ENCODE results near the gene POMC.
"Not testable (repeated sequence)": the region's sequence is repeated elsewhere in the genome, so short reads cannot be mapped to it uniquely, and the experiment has no call there.

The POMC gene

DNA sequence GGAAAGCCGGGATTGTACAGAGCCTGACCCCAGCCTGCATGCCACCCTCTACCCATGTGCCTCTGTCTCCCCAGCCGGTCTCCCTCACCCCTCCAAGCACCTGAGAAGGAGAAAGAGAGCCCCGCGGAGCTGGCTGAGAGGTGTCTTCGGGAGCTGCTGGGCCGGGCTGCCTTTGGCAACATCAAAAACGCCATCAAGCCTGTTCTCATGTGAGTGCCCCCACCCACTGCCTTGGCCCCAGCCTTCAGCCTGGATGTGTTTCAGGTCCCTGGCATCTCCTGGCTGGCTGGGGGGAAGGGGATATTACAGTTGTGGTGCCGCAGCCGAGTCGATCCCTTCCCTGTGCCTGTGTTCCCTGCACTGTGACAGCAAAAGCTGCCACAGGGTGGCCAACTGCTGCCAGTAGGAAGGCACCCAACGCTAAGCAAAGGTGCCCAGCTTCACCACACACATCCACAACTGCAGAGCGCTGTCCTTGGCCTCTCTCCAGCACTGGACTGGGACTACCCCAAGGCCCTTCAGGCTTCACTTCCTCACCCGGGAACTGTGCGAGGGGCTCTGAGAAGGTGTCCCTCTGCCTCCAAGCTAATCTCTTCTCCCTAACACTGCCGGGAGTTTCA, 38.4 kb downstream of the POMC start:
- H3K4me1 Mint-ChIP-seq = peaks cover 8% of the 10 kb centered on the region
- peak overlapping the region; percentile 83 for H3K27ac Mint-ChIP-seq

DNA sequence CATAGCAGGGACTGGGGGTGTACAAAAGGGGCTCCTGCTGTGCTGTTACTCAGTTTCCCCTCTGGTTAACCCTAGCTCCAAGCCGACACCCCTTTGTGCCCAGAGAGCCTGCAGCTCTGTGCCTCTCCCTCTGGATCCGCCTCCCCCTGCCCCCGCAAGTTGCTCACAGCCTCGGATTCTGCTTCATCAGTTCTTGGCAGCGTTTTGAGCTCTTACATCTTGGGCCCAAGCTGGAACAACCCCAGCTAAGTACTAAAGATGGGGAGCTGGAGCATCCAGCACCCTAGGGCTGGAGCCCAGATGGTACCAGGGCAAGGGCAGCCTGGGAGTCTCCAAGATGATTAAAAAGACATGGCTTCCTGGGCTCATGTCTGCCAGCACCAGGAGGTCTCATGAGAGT, 40.7 kb downstream of the POMC start:
- Mint-ChIP-seq H3K9me3 (no peaks in the 10 kb centered on the region), H3K36me3 (no peaks in the 10 kb centered on the region), H3K4me3 (no peak overlapping the region), H3K4me1 (peaks cover 8% of the 10 kb centered on the region), H3K27ac (no peak overlapping the region), H3K27me3 (peaks cover 16% of the 10 kb centered on the region)

More for the DNA sequence above, 38.4 kb downstream of the POMC start:
- H3K4me3 Mint-ChIP-seq = peak overlapping the region; percentile 23
- no peaks in the 10 kb centered on the region for H3K36me3 Mint-ChIP-seq
- H3K27me3 Mint-ChIP-seq = peaks cover 27% of the 10 kb centered on the region
- no peaks in the 10 kb centered on the region for H3K9me3 Mint-ChIP-seq

DNA sequence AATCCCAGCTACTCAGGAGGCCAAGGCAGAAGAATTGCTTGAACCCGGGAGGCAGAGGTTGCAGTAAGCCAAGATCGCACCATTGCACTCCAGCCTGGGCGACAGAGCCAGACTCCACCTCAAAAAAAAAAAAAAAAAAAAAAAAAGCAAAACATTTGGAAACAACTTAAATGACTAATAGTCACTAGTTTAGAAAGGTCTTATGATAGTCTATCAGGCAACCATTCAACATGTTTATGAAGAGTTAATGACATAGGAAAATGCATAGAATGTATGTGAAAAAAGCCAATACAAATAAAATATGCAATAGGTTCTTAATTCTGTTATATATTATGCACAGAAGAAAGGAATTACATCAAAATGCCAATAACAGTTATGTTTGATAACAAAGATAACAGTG, 41.3 kb downstream of the POMC start:
- not testable (repeated sequence) for H3K36me3 Mint-ChIP-seq, H3K9me3 Mint-ChIP-seq, H3K4me3 Mint-ChIP-seq, H3K27ac Mint-ChIP-seq, H3K4me1 Mint-ChIP-seq
- H3K27me3 Mint-ChIP-seq = peaks cover 14% of the 10 kb centered on the region

DNA sequence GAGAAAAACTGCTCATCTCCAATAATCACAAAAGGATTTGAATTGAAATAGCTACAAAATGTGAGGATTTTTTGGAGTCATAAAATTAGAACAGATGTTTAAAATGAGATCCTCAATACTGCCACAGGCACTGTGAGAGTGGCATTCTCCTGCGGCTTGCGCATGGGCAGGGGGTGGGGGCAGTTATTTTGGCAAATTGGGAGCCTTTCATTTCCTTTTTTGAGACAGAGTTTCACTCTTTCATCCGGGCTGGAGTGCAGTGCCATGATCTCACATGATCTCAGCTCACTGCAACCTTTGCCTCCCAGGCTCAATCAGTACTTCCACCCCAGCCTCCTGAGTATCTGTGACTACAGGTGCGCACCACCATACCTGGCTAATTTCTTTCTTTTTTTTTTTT, 42.4 kb downstream of the POMC start:
- Mint-ChIP-seq H3K4me3 (no peak overlapping the region), H3K9me3 (no peaks in the 10 kb centered on the region), H3K4me1 (peaks cover 8% of the 10 kb centered on the region), H3K27me3 (peaks cover 10% of the 10 kb centered on the region), H3K36me3 (no peaks in the 10 kb centered on the region), H3K27ac (no peak overlapping the region)

DNA sequence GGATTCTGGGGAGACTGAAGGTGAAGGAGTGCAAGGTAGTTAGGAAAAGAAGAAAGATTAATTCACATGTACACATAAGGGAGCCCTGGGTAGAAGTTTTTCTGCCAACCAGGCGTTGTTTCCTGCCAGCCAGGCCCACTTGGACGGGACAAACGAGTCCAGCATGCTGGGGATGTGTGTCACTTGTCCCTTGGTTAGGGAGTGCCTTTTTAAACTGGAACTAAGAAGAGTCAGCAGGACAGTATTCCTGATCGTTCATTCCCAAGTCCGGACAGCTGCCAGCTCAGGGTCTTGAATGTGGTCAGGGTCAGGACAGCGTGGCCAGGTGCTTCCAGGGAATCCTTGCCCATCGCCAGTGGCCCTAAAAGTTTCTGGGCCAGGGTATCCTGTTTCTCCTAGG, 43.2 kb downstream of the POMC start:
- Mint-ChIP-seq H3K4me3 (no peak overlapping the region), H3K36me3 (no peaks in the 10 kb centered on the region), H3K4me1 (peaks cover 8% of the 10 kb centered on the region), H3K27me3 (peaks cover 3% of the 10 kb centered on the region), H3K9me3 (no peaks in the 10 kb centered on the region), H3K27ac (no peak overlapping the region)

DNA sequence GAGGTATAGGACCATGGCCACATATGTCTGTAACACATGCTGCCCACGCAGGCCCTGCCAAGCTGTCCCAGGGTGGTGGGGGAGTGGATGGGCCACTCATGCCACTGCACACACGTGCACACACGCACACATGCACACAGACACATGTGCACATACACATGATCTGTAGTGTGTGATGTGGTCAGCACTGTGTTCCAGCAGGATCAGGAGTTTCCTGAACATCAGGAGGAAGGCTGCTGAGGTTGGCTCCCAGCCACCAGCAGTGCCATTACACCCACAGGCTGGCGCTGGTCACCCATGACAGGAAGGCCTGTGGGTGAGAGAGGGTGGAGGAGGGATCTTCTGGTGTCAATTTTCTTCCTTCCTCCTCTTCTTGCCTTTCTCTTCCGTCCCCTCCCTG, 44.7 kb downstream of the POMC start:
- H3K4me1 Mint-ChIP-seq = no peaks in the 10 kb centered on the region
- H3K36me3 Mint-ChIP-seq = no peaks in the 10 kb centered on the region
- H3K27ac Mint-ChIP-seq = no peak overlapping the region
- H3K27me3 Mint-ChIP-seq = peaks cover 2% of the 10 kb centered on the region
- H3K9me3 Mint-ChIP-seq = no peaks in the 10 kb centered on the region
- H3K4me3 Mint-ChIP-seq = no peak overlapping the region

DNA sequence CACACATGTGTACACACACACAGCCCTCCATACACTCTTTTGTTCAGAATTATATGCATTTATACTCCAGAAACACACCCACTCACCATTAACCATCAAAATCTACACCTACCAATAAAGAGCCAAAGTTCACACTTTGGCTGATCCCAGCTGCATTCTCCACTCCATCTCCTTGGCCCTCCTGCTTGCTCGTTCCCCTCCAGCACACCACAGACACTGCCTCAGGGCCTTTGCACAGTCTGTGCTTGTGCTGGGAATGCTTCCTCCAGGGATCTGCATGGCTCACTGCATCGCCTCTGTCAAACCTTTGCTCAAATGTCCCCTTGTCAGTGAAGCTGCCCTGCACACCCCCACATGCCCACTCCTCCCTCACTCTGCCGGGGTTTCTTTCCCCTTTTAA, 46.0 kb downstream of the POMC start:
- Mint-ChIP-seq H3K36me3 (no peaks in the 10 kb centered on the region), H3K27me3 (peaks cover 2% of the 10 kb centered on the region), H3K4me3 (no peak overlapping the region), H3K9me3 (no peaks in the 10 kb centered on the region), H3K27ac (no peak overlapping the region), H3K4me1 (no peaks in the 10 kb centered on the region)

DNA sequence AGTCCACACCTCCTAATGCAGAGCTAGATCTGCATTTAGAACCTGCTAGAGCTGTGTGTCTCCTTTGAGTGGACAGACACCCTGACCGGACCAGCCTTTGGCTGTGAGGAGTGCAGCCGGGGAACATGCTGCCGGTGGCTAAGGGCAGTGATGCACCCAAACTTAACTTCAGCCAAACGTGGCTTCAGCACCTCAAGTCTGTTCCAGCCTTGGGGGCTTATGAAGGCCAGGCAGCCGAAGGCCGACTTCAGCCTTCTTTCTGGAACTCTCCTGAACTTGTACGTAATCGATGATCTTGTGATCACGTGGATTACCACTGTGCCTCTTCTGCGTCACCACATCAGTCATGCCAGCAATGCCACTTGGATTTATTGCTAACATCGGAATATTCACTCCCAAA, 49.1 kb downstream of the POMC start:
- Mint-ChIP-seq H3K4me1 (no peaks in the 10 kb centered on the region), H3K27me3 (peaks cover 2% of the 10 kb centered on the region), H3K27ac (no peak overlapping the region), H3K36me3 (no peaks in the 10 kb centered on the region), H3K4me3 (no peak overlapping the region), H3K9me3 (no peaks in the 10 kb centered on the region)

DNA sequence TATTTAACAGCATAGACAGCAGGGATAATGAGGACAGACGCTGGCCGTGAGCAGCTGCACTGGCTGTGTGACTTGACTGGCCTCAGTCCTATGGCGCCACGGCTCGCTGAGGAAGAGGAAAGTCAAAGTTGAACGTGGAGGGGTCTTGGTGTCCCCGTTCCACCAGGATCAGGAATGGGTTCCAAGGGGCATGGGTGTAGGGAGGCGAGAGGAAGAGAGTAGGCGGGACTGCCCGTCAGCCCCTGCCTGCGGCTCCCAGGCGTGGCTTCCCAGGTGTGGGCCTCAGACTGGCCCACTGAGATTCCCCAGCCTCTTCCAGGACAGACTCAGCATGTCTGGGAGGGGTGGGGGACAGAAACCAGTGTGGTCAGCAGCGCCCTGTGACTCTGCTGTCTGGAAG, 51.4 kb downstream of the POMC start:
- Mint-ChIP-seq H3K36me3 (no peaks in the 10 kb centered on the region), H3K27ac (no peak overlapping the region), H3K9me3 (no peaks in the 10 kb centered on the region), H3K4me3 (no peak overlapping the region), H3K27me3 (no peaks in the 10 kb centered on the region), H3K4me1 (no peaks in the 10 kb centered on the region)

DNA sequence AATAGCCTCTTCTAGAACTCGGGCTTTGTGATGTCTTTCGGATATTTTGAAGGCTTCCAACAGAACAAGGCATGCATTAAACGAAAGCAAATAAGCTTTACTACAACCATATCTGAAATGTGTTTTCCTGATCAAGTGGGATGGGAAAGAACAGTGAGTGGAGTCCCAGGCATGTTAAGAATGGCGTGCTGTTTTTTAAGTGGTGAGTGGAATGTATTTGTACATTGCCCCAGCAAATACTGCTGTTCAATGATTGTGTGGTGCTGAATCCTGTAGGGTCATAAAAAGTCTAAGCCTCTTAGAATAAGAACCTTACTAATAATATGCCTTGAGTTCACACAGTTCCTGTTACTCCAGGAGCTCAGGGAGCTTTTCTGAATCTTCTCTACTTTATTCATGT, 52.5 kb downstream of the POMC start:
- no peak overlapping the region for H3K4me3 Mint-ChIP-seq

DNA sequence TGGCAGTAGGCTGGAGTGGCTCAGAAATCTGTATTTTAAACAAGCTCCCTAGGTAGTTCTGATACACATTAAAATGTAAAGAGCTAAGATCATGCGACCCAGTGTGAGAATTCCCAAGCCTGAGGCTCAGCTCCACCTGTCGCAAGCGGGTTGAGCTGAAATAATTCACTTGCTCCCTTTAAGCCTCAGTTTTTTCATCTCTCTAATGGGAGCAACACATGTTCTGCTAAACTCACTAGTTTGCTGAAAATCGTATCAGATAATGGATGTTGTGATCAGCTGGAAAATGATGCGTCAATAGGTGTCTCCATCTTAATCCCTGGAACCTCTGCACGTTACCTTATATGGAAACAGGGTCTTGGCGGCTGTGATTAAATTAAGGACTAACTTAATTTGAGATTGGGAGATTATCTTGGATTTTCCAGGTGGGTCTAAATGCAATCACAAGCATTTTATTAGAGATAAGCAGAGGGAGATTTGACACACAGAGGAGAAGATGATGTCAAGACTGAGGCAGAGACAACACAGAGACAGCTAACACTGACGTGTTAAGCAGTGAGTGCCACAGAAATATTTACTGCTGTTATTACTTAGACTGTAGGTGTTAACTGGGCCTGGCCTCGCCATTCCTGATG, 53.0 kb downstream of the POMC start:
- Mint-ChIP-seq H3K9me3 (no peaks in the 10 kb centered on the region), H3K36me3 (no peaks in the 10 kb centered on the region), H3K27me3 (no peaks in the 10 kb centered on the region), H3K4me1 (no peaks in the 10 kb centered on the region), H3K27ac (no peak overlapping the region), H3K4me3 (no peak overlapping the region)

More for the DNA sequence above, 52.5 kb downstream of the POMC start:
- Mint-ChIP-seq H3K9me3 (no peaks in the 10 kb centered on the region), H3K36me3 (no peaks in the 10 kb centered on the region), H3K27me3 (no peaks in the 10 kb centered on the region), H3K4me1 (no peaks in the 10 kb centered on the region), H3K27ac (no peak overlapping the region)

DNA sequence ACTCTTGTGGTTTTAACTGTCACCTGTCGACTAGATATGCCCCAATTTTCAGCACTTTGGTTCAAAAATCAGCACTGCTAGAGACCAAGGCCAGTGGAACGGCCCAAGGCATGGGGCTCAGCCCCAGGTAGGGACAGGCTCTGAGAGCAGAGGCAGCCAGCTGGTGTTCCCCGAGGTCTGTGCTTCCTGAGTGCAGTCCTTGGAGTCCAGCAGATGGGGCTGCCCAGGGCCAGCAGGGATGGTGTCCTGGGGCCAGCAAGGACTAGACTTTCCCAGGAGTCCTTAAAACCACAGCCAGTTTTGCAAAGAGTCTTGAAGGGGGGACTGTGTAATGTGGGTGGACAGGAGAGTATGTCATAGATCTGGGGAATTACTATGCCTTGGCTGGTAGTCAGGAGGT, 56.3 kb downstream of the POMC start:
- Mint-ChIP-seq H3K27ac (no peak overlapping the region), H3K27me3 (no peaks in the 10 kb centered on the region), H3K4me1 (no peaks in the 10 kb centered on the region), H3K9me3 (no peaks in the 10 kb centered on the region), H3K4me3 (no peak overlapping the region), H3K36me3 (no peaks in the 10 kb centered on the region)

All from activated naive CD4-positive, alpha-beta T cell treated with anti-CD3 and anti-CD28 coated beads, Interleukin-2, amount 50 U/mL, for 24 hours (primary cell).